Measurements from ENCODE around the gene ZNF519.

GRCh38 chr18:14122097-14122496, 10.1 kb downstream of the ZNF519 start:
- TF ChIP-seq POLR2A (IDR thresholded peaks at IDR 0.05) (no peak), CTCF (IDR thresholded peaks at IDR 0.05) (no peak)
